Bone marrow (tissue), 2 donors: ENCODE measurements around the gene ATPAF2.

ENCODE experiments used
- DNase-seq, 2 donors: peaks; one replicate each; lab custom pipeline; 2025; lab: John Stamatoyannopoulos, UW

Gene ATPAF2

GRCh38 chr17:18038861-18039534, at the start of gene ATPAF2, which contains the start of gene GID4:
TSS of gene ATPAF2 (minus strand) at chr17:18039168. CDS start at chr17:18039013, 155 bp downstream.
TSS of gene GID4 (plus strand) at chr17:18039408. CDS start at chr17:18039465, 57 bp downstream.
- peak; percentile 92 to 99 for DNase-seq

- DNase-seq, result peak; percentile 64 to 81
Measured at GRCh38 chr17:18087610-18088491, 48.9 kb upstream of the ATPAF2 start, which contains the start of gene DRG2. TSS of gene DRG2 (plus strand) at chr17:18087948. CDS start at chr17:18088024, 76 bp downstream.

GRCh38 chr17:18084256-18084655, 45.3 kb upstream of the ATPAF2 start:
- DNase-seq, result no peak

GRCh38 chr17:18079543-18079942, 40.6 kb upstream of the ATPAF2 start:
- DNase-seq, result no peak

GRCh38 chr17:18076936-18077335, 38.0 kb upstream of the ATPAF2 start:
- no peak for DNase-seq

GRCh38 chr17:18074566-18075272, 35.8 kb upstream of the ATPAF2 start:
- DNase-seq, result no peak

GRCh38 chr17:18071751-18072150, 32.8 kb upstream of the ATPAF2 start:
- DNase-seq, result no peak

- no peak for DNase-seq
Measured at GRCh38 chr17:18070861-18071340, 31.9 kb upstream of the ATPAF2 start.

- DNase-seq, result no peak
Measured at GRCh38 chr17:18069101-18069500, 30.1 kb upstream of the ATPAF2 start.

- no peak for DNase-seq
Measured at GRCh38 chr17:18066866-18067265, 27.9 kb upstream of the ATPAF2 start.

GRCh38 chr17:18065546-18065945, 26.6 kb upstream of the ATPAF2 start:
- no peak for DNase-seq

- no peak for DNase-seq
Measured at GRCh38 chr17:18064053-18064452, 25.1 kb upstream of the ATPAF2 start.

- DNase-seq, result no peak
Measured at GRCh38 chr17:18059283-18059682, 20.3 kb upstream of the ATPAF2 start.

GRCh38 chr17:18056214-18056613, 17.2 kb upstream of the ATPAF2 start:
- no peak for DNase-seq

GRCh38 chr17:18055597-18055996, 16.6 kb upstream of the ATPAF2 start:
- DNase-seq, result no peak

- DNase-seq, result no peak
Measured at GRCh38 chr17:18045691-18046350, 6.9 kb upstream of the ATPAF2 start.

GRCh38 chr17:18044609-18045008, 5.6 kb upstream of the ATPAF2 start:
- no peak for DNase-seq

- DNase-seq, result no peak
Measured at GRCh38 chr17:18043491-18043890, 4.5 kb upstream of the ATPAF2 start.

GRCh38 chr17:18042983-18043382, 4.0 kb upstream of the ATPAF2 start:
- DNase-seq, result no peak

GRCh38 chr17:18041776-18042175, 2.8 kb upstream of the ATPAF2 start:
- no peak for DNase-seq

- DNase-seq, result no peak
Measured at GRCh38 chr17:18040261-18040858, 1.4 kb upstream of the ATPAF2 start.
